EH (cell line): ENCODE data around the gene LRRC8D.

Experiments used
- DNase-seq: peaks from one replicate; pipeline ENCODE4 v3.0.0-alpha.2; 2015; ENCODE audit warnings: low read depth

The LRRC8D gene

DNA sequence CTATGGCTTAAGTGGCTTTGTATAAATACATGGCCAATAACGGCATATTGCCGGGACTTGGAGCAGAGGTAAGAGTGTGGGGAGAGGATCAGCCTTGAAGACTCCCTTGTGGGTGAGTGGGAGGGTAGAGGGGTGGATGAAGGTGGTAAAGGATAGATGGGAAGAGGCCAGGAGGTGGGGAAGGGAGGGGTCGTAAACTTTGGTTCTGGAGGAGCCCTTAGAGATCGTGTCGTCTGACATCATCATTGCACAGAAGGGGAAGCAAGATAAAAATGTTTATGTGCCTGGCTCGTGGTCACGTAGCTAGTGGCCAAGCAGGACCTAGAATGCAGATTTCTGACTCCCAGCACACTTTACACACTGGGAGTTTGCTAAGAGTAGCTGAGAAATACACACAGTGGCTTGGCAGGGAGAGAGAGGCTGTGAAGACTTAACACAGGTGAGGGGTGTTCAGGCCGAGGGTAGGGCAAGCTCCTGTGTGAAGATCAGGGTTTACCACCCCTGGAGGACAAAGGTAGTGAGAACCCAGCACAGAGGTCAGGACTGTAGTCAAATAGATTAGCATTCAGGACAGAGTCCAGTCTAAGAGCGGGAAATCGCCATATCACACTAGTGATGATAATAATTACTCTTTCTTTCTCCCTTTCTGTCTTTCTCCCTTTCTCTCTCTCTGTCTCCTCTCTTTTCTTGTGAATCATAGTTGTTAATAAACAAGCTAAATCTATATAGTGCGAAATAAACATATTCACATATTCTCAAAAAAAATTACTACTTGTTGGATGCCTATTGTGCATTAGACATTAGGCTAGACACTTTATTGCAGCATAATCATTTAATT lies 75.5 kb downstream of the LRRC8D start:
- no peak for DNase-seq

DNA sequence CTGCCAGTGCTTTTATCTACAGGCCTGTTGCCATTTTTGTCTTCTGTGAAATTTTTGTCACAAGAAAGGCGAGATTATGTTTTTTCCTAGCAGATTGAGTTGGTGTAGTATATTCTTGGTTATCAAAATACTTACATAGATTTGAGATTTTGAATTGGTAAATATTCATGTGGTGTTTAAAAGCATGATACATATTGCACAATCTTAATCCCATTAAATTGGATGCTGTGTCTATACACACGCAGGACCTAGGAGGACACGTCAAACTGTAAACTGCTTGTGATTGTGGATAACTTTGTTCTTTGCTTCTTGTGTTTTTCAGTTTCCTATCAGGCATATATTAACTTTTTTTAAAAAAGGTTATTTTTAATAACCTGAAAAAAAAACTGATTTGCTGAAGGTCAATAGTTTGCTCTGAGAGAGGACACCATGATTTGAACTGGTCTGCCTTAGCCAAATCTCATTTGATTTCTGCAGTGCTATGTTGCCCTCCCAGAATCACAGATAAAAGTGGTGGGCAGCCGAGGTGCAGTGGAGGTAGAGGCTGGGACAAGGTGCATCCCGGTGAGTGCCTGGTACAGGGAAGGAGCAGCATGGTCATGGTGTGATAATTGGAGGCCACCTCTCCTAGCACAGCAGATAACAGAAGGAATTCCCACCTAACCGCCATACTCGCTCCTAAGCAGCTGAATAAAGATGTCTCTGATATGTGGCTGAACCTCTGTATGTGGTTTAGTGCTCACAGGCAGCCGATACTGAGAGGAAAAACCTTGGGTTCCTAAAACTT lies 76.7 kb downstream of the LRRC8D start:
- no peak for DNase-seq

DNA sequence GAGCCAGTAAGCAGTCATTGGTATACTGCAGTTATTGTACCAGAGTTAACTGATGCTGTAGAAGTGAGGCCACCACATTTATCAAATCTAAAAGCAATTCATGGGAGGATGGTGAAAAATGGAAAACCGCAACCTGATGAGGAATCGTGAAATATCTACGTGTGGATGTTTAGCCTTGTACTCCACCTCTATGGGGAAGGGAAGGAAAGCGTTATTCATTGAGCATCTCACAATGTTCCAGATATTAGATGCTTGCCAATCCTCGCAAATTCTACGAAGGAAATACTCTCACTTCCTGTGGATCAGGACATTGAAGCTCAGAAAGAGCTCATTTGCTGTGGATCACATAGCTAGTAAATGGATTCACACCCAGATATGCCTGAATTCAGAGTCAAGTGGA lies 77.3 kb downstream of the LRRC8D start:
- no peak for DNase-seq

DNA sequence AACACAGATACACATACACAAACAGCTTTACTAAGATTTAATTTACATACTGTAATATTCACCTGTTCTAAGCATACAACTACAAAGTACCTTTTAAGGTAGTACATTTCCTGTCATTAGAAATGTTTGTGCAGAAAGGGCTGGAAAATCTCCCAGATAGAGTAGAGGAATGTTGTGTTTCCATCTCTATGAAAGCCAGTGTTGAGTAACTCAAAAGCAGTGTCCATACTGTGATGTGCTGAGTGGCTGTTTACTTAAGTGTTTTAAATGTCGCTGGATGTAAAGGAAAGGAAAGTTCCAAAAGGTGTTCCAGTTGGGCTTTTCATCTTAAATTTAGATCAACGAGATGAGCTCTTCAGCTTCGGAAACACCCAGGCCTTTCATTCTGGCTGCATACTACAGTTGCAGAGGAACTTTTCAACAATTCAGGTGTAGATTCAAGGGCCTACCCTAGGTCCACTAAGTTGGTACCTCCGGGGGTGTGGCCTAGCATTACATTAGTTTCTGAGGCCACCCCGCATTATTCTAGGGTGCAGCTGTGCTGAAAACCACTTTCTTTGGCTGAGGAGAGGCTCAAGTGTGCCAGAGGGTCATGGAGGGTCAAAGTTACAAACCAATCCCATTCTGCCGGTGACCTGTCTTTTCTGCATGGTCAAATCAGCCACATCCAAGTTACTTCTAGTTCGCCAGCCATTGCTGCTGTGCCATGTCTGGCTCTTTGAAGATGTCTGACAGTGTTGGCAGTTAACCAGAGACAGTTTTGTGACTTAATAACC lies 78.1 kb downstream of the LRRC8D start:
- DNase-seq, result no peak

DNA sequence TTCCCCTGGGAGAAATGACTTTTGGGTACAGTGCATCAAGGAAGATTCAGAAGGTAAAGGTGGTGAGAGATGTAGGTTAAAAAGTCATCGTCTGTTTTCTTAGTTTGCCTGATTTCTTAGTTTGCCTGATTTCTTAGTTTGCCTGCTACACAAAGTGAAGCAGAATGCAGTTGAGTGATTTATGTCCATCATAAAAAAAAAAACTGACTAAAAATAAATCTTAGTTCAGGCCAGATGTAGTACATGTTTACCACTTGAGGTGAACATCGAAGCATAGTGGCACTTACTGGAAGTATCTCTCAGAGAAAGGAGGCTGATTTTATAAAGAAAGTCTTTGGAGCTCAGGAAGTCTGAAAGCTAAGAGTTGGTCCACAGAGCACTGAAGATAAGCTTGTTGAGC lies 79.5 kb downstream of the LRRC8D start:
- DNase-seq, result no peak

DNA sequence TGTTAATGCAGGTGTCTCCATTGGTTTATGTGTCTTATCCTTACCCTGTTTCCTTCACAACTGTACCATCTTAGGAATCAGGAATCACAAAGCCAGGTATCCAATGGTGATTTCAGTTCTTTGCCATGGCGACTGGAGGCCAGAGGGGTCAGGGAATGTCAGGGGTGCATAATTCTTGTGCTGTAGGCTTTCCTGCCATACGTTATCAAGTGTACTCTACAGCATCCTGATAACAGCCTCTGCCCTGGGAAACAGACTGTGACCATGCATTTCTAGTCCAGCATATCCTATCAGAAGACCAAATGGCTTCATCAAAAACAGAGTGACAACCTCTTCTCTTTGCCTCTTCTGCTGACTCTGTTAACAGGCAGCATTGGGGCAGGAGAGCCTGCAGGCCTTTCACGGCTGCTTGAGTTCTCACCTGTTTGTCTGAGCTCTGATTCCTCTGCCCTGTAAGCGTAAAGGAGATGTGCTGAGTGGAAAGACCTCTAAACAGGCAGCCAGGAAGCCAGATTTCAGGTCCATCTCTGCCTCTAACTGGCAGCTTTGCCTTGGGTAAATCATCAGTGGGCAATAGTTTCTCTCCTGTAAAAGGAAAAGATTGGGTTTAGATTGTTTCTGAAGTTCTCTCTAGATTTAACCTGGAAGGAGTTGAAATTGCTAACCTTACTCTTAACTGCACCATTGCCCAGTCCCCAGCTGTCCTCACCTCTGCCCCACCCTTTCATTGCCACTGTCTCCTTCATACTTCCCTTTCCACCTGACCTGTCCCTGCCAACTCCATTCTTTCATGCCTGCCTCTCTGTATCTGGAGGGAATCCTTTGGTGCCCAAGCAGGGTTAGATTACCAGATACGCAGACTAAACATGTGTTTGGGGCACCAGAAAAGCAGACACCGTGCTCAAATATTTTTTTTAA lies 80.2 kb downstream of the LRRC8D start:
- no peak for DNase-seq

DNA sequence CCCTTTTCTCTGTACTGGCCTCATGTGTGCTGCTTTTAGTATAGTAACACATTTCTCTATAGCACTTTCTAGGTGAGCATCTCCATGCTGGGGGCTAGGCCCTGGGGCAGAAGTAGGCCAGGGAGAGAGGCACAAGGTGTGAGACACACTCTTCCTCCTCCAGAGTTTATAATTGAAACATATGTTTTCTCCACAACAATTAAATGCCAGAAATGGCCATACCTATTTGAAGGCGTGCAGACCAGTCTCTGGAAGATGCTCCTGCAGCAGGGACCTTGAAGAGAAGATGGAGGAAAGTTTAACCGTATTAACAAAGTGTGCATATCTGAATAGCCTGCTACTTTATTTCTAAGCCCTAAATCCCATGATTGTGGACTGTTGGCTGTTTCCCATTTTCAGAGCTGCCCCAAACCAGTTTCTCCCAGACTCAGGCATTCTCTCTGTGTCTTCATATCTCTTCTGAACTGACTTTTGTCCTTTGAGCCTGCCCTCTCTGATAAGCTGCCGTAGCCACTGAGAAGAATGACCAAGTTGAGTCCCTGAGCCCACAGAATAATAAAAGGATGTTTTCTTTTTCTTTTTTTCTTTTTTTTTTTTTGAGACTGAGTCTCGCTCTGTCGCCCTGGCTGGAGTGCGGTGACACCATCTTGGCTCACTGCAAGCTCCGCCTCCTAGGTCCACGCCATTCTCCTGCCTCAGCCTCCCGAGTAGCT lies 81.3 kb downstream of the LRRC8D start:
- DNase-seq, result no peak

DNA sequence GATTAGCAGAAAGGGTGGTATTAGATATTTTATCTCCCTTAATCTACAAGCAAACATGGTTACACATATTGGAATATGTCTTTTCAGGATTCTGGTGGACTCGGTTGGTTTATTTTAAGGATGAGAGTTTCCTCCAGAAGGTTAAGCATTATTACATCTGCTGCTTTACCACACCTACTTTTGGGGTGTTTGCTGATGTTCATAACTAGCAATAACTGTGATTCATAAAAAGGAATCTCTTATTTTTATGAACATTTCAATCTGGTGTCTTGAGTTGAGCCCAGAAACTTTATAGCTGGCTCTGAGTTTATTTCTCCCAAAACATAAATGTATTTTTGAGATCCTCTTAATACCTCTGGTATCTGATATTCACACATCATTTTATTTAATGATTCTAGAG lies 82.7 kb downstream of the LRRC8D start:
- no peak for DNase-seq

DNA sequence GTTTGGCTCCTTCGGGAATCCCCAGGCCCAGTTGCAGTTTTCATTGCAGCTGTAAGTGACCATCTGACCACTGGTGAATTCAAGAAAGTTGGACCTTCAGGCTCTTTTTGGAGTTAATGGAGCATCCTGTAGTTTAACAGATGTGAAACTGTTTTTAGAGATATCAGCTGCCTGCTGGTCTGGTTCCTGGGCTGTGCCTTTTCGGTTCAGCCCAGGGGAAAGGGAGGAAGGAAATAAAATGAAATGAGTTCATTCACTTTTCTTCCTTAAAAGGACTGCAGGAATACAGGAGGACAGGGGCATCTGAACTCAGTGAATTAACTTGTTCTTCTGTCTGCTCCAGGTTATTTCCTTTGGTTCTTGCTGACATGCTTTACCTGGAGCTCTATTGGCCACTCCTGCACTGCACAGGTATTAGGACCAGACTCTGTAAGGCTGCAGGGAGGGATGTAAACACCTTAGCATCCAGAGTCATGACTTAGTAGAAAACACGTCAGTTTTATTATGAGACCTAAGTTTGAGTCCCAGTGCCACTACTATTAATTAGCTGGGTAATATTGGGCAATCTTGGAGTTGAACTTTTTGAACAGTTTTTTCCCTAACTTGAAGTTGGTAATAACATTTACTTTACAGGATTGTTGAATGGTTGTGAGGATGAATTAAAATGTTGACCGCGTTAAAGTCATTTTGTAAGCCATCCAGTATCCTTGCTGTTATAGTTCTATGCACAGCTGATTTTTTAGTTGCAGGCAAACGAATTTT lies 83.6 kb downstream of the LRRC8D start:
- DNase-seq, result peak; percentile 20

DNA sequence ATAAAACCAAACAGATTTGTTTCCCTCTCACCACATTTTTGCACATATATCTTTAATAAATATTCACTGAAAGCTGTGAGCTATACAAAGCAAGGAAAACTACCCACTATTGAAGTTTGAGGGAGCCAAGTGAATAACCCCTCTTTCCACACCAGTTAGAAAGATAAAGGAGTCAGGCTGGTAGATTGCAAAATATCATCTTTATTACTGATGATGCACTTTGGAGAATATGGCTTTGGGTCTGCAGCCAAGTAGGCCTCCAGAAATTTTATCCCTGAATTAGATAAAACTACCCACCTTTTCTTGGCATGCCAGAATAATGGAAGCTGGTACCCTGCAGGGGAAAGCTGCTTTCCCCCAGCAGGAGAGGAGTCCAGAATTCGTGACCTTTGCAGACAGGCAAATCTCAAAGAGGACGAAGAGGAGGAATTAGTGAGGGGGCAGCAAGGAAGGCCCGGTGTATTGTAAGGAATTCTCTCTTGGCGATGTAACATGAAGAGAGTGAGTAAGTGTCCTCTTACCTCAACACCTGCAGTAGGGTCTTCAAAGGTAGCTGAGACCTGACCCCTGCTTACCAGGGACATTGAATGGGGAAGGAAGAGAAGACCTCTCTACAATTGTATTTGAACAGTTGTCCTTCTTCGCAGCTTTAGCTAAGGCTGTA lies 84.7 kb downstream of the LRRC8D start:
- DNase-seq, result no peak

DNA sequence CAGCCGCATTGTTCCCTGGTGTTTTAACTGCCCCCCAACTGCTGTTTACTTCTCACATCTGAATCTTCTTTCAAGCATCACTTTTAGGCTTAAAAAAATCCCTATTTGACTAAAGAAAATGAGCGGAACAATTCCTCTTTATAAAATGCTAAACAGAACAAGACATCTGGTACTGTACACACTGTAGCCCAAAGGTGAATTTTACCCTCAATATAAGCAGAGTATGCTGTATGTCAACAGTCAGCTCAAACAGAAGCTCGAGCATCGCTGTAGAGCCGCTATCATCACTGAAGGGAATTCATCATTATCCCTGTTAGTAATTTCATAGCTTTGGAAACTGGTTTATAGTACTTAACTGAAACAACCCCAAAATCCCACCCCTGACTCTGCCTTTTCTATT lies 85.3 kb downstream of the LRRC8D start:
- no peak for DNase-seq

DNA sequence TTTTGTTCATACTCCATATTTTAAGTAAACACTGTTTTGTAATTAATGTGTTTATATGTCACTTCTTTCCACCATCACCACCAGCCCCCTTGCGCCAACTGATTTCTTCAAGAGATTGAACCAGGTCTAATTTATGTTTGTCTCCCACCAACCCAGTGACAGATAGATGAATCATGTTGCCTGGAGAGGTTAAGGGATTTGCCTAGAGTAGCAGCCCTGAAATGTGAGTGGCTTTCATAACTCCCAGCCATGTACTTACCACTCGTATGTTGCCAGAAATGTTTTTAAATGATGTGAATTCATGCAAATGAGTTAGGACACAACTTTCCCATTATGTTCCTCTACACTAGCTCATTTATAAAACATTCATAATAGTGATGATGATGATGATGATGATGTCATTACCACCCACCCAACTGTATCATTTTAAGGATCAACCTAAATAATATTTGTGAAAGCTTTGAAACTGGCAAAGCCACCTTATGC lies 86.9 kb downstream of the LRRC8D start:
- DNase-seq, result peak; percentile 83

DNA sequence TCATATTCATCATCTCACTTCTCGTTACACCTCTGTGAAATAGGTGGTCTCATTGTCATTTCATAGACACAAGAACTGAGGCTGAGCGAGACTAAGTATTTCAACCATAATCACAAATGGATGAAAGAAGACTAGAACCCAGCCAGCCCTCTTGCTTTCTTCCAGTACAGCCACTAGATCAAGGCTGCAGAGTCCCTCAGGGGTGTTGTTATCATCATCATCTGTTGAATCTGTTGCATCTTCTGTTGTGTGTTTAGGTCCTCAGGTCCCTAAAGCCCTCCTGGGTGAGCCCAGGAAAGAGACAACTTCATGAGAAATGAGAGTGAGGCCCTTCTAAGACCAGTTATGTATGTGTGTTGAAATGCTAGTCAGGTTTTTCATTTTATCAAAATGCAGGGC lies 87.4 kb downstream of the LRRC8D start:
- no peak for DNase-seq

DNA sequence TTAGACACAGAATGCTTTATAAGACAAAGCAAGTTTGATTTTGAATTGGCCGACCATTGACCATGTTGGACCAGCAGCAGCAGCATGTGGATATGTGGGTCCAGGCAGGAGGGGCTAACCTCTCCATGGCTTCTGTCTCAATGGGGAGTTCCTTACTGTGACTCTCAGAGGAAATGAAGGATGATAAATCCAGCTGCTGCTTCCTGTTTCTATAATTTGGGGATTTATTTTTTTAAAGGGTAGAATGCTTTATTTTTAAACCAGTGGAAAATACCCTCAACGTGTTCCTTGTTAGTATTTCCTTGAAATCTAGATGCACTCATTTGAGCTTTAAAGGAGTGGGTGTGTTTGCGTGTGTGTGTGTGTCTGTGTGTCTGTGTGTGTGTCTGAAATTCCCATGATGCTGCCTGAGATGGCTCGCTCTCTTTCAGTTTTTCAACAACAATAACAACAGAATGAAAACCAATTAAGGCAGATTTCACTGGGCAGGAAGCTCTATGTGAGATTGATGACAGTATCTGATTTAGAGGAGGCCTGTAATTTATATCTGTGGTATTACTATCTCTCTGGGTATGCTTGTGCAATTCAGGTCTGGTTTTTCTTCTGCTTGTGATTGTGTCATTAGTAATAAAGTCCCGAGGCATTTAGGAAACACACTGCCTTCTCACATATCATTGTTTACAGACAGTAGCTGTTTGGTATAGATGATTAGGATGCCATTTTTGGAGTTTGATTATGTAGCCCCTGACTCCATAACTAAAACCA lies 88.0 kb downstream of the LRRC8D start:
- DNase-seq, result peak; percentile 83

DNA sequence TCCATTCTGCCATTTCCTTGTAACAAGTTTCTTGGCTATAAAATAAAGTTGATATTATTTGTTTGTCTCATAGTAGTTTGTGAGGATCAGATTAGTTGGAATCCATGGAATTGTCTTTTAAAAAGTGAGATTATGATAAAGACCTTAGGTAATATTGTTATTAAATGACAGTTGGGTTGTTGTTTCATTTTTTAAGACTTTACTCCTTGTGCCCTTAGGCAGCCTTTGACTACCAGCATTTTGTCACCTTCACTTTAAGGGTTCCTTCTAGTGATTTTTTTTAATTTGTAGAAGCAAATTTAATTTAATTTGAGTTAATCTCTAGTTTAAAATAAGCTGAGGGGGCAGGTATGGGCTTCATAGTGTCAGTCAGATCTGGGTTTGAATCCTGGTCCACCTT lies 89.4 kb downstream of the LRRC8D start:
- DNase-seq, result no peak

DNA sequence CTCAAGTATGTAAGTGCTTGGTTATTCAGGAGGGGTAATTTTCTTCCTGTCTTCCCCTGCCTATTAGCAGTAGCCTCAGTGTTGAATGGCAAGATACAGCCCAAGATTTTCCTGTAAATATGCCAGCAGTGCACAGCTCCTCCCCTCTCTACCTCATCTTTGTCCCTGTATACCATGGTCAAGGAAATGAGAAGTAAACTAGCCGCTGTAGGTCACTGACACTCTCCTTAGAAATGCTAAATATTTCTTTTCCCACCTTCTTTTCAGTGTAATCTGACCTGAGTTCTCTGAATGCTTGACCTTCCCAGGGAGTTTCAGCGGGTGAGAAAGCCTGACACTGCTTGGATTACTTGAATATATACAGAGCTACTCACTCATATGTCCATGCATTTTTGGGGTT lies 89.9 kb downstream of the LRRC8D start:
- peak; percentile 92 for DNase-seq

DNA sequence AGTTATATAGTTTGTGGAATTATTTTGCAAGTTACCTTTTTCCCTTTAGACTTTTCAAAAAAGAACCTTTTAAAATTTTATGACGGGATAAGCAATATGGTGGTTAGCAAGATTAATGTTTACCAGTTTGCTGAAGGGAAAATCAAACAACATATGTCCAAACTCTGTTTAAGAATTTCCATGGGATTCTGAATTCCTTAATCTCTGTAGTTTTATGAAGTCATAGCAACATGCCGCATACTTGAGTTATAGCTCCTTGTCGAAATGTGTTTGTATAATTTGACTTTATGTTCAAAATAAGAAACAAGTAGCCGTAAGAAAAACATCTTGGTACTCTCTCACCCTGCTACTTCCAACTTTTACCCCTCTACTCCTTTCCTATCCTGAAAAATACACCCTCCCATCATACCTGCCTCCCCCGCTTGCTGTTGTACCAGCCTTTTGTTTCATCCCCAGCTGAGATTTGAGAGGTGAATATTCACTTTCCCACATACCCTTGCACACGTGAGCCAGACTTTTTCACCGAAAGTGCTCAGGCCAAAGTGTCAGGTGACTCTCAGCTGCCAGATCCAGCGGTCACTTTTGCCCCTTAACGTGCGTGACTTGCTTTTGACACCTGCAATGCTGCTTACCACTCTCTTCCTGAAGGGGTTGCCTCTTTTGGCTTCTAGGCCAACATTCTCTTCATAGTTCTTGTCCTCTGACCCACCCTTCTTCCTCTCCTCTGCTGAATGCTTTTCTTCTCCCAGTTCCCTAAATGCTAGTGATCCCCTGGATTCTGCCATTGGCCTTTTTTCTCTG lies 90.6 kb downstream of the LRRC8D start:
- no peak for DNase-seq

DNA sequence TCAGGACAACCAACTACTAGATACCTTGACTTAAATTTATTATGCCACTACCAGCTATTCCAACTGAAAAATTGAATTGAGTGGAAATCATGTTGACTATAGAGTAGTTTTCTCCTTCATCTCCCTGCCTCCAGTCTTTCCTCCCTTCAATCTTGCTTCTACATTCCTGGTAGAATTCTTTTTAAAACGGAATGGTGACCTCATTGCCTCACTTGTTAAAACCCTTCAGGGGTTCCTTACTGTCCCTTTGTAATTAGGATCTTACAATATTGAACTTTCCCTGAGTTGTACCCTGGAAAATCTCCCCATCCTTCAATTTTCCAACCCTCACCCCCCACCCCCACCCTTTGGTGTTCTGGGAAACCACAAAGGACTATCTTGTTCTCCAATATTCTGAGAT lies 91.2 kb downstream of the LRRC8D start:
- DNase-seq, result peak; percentile 59
